Heart right ventricle (tissue), 16 donors: ENCODE results near the gene IL36B. TPM values are rescaled to one million over a fixed set of nuclear protein-coding genes. Genes with fewer than 3 reads are reported as not detected.

Experiments used
- ATAC-seq, 8 donors: fragments of 200-7000 bp; cut with Tn5 transposase; one replicate each; pipeline ENCODE4 v1.9.1; 2020; ENCODE audit warnings: mild to moderate bottlenecking in 8 of 8, moderate library complexity in 8 of 8, moderate number of reproducible peaks in 1 of 8
- DNase-seq, 2 donors: peaks; one replicate each; pipeline ENCODE4 v3.0.0-alpha.2; 2020
- H3K27ac ChIP-seq, 10 donors: fragments of 200-600 bp; sonication (generic) in 2 of 10; one replicate each; pipeline versions ENCODE4 v1.5.0 to v1.8.0; 2020 to 2022; ENCODE audit warnings: mild to moderate bottlenecking in 3 of 10
- H3K27me3 ChIP-seq, 7 donors: fragments of 200-600 bp; one replicate each; pipeline ENCODE4 v1.8.0; 2021 to 2022; ENCODE audit warnings: mild to moderate bottlenecking in 2 of 7
- H3K36me3 ChIP-seq, 9 donors: fragments of 200-600 bp; sonication (generic) in 1 of 9; one replicate each; pipeline versions ENCODE4 v1.5.0 to v1.8.0; 2020 to 2022; ENCODE audit warnings: mild to moderate bottlenecking in 2 of 9
- H3K4me1 ChIP-seq, 9 donors: fragments of 200-600 bp; sonication (generic) in 1 of 9; one replicate each; pipeline versions ENCODE4 v1.5.0 to v1.8.0; 2020 to 2022; ENCODE audit warnings: mild to moderate bottlenecking in 4 of 9
- H3K4me3 ChIP-seq, 10 donors: fragments of 200-600 bp; sonication (generic) in 2 of 10; one replicate each; pipeline versions ENCODE4 v1.5.0 to v1.8.0; 2020 to 2022; ENCODE audit warnings: mild to moderate bottlenecking in 7 of 10, moderate library complexity in 2 of 10
- H3K9me3 ChIP-seq, 11 donors: fragments of 200-600 bp in 10 of 11; sonication (generic) in 2 of 11; one replicate each; pipeline versions ENCODE4 v1.5.0 to v1.8.0; 2013 to 2022; ENCODE audit warnings: mild to moderate bottlenecking in 2 of 11, control low read depth in 1 of 11, moderate library complexity in 1 of 11
- CTCF ChIP-seq, 9 donors: fragments of 200-600 bp; sonication (generic) in 2 of 9; IDR thresholded peaks; one replicate each; pipeline versions ENCODE4 v1.5.0 to v1.8.0; 2021 to 2022; ENCODE audit warnings: antibody characterized with exemption in 9 of 9, mild to moderate bottlenecking in 5 of 9, moderate library complexity in 1 of 9
- WGBS, 2 donors: extraction: QIAGEN DNeasy Blood & Tissue Kit; methylation state at CpG; one replicate each; pipeline ENCODE4 v1.1.7; 2013; ENCODE audit warnings: inconsistent platforms in 1 of 2; 5-methylcytosine and 5-hydroxymethylcytosine counted together
- intact Hi-C, 10 donors: fragments of 100-400 bp; cut with DNase I; formaldehyde crosslinking; loops; one replicate each; pipeline versions ENCODE4 v1.11.1 to v1.14.2; 2022
- polyA plus RNA-seq, 2 donors: library from polyadenylated mRNA; stranded (reverse); fragments of 200-250 nt; gene quantifications; one replicate each; pipeline ENCODE4 v1.2.3, GENCODE V29; 2013
- total RNA-seq, 10 donors: library from RNA; stranded (reverse); fragmentation: NEBNext Ultra II Directional in 3 of 10; extraction: Animal tissue kit (Norgen Biotek cat#: 25700) in 3 of 10; gene quantifications; one replicate each; pipeline versions ENCODE4 v1.2.1 to v1.2.4, GENCODE V29; 2021 to 2023
- donor health status: Arrhythmogenic right ventricular cardiomyopathy.
- donor health status: ischemic (EF 13 %, LVEDD 7.1; RV severe dilation, severe dysfunction).
- donor health status: healthy with polysubstance abuse.
- donor health status: DM: no; HTN: yes; CAD: no.
- donor health status: DM: no; HTN: no; CAD: no.
- donor health status: ischemic (EF 25% LVEDD 6.9; RV normal size, moderate dysfunction).
- donor health status: ischemic (EF 25% LVEDD 5.7; RV mildly dilated, moderate dysfunction).
- donor health status: healthy.
- donor health status: DM: yes; HTN: yes; CAD: no.
- donor health status: Ischemic cardiomyopathy.
- donor health status: ischemic (EF 35%, LVEDD 5.7; RV mildly dilated, moderate dysfunction).
- donor health status: nonischemic (EF 11% LVEDD 7.7; RV severe dilation, severe dysfunction).
- donor health status: DM: yes; HTN: yes; CAD: no.
- donor health status: PGD.
- donor health status: ischemic (EF 29% LVEDD 5.4; RV normal size, mild dysfunction).
- donor health status: nonischemic (EF 23%, LVEDD 6.1; RV moderate dilation, normal function).

The IL36B gene
- total and polyA plus RNA-seq, 12 donors = not detected

DNA sequence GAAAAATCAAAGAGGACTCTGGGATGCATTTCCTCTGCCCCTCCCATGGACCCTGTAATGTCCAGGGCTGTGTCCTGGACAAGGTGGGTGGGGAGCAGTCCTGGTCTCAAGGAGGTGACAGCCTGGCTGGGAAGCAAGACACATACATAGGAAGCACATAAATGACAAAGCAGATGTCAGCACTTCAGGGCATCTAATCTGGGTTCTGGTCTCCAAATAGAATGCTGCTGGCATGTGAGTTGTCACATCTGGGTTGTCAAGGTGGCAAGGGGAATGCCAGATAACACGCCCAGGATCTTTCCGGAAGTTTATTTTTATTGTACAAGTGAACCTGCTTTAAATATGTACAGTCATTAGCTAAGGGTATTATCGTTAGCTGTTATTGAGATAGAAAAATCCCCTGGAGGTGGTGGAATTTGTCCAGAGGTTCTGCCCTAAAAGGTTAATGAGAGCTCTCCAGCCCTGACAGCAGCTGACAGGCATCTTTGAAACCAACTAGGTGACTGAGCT is 20.7 kb upstream of the IL36B start:
- H3K4me3 ChIP-seq = no peak overlapping the region
- 20 to 25% methylated on average over 3 of the region's 3 CpGs for WGBS, 2 donors
- peak in 3 of 8 donors; percentile 24 to 80 (median 28) for ATAC-seq
- no peaks in the 10 kb centered on the region for H3K36me3 ChIP-seq
- H3K9me3 ChIP-seq = no peaks in the 10 kb centered on the region
- intact Hi-C loops = no loop called here
- peaks cover 0 to 7% (median 0%) of the 10 kb centered on the region in 9 donors for H3K4me1 ChIP-seq
- no peak for DNase-seq
- no peak overlapping the region for H3K27ac ChIP-seq
- no peak for TF ChIP-seq CTCF (IDR thresholded peaks at IDR 0.05)
- no peaks in the 10 kb centered on the region for H3K27me3 ChIP-seq

DNA sequence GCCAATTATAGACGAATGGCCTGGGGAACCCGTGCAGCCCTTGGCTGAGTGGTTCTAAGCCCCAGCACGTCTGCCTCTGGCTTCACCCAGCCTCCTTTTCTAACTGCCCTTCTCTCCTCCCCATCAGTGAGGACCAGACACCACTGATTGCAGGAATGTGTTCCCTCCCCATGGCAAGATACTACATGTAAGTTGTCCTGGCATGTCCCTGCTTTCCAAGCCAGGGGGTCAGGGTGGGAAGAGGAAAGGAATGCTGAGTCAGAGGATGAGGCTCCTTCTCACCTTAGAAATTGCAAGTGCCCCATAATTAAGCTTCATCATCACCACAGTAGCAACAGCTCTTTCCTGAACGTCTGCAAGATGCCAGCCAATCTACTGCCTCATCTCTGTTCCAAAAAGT is 19.9 kb upstream of the IL36B start:
- intact Hi-C loops = no loop called here
- no peaks in the 10 kb centered on the region for H3K9me3 ChIP-seq
- ATAC-seq (peak in 1 of 8 donors; percentile 14), DNase-seq (no peak)
- WGBS, 2 donors = 42 to 43% methylated on average over 4 of the region's 4 CpGs
- no peaks in the 10 kb centered on the region for H3K36me3 ChIP-seq
- H3K4me1 ChIP-seq = peaks cover 0 to 7% (median 0%) of the 10 kb centered on the region in 9 donors
- no peak overlapping the region for H3K27ac ChIP-seq
- no peaks in the 10 kb centered on the region for H3K27me3 ChIP-seq
- no peak for TF ChIP-seq CTCF (IDR thresholded peaks at IDR 0.05)
- no peak overlapping the region for H3K4me3 ChIP-seq

GRCh38 chr2:113070606-113070975 is 17.9 kb upstream of the IL36B start:
- 52 to 73% methylated on average over 1 of the region's 1 CpG for WGBS, 2 donors
- TF ChIP-seq CTCF (IDR thresholded peaks at IDR 0.05) = no peak
- Histone ChIP-seq H3K4me1 (peaks cover 0 to 7% (median 0%) of the 10 kb centered on the region in 9 donors), H3K4me3 (no peak overlapping the region), H3K27ac (no peak overlapping the region), H3K9me3 (no peaks in the 10 kb centered on the region), H3K27me3 (no peaks in the 10 kb centered on the region), H3K36me3 (no peaks in the 10 kb centered on the region)
- ATAC-seq (no peak), DNase-seq (no peak)
- intact Hi-C loops = no loop called here

DNA sequence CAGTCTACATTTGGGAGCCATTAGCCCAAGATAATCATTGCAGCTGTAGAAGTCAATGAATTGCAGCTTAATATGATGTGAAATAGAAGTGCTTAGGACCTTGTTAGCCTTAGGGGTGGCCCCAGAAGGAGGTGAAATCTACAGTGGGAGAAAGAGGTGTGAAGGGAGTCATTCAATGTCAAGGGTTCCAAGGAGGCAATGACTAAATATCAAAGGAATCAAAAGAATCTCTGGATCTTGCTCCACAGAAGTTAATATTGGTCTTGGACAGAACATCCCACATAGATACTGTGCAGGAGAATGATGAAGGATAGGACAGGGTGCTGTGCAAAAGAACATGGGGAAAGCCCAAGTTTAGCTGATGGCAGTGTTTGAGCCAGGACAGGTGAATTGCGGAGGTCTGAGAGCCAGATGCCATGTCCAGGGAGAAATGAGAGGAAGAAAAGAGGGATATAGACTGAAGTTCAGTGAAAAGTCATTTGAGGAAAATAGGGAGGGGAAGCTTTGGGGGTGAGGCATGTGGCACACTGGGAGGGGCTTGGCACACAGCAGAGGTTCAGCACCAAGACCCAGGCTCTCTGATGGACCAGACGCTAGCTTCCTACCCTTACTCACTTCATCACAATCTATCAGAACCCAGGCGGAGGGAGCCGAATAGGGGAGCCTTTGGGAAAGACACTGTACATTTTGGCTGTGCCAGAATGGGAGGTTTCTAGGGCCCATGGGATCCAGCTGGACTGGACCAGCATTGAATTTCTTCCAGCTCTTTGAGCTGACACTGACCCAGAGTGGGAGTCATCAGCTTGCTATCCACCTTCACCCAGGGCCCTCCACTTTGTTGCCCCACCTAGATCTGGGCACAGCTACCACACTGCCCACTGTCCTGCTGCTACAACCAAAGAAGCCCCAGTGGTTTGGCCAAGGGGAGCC is 17.3 kb upstream of the IL36B start:
- no peaks in the 10 kb centered on the region for H3K27me3 ChIP-seq
- H3K36me3 ChIP-seq = no peaks in the 10 kb centered on the region
- H3K4me1 ChIP-seq = peaks cover 0 to 7% (median 0%) of the 10 kb centered on the region in 9 donors
- intact Hi-C loops = no loop called here
- no peak overlapping the region for H3K4me3 ChIP-seq
- no peak for TF ChIP-seq CTCF (IDR thresholded peaks at IDR 0.05)
- H3K27ac ChIP-seq = no peak overlapping the region
- no peaks in the 10 kb centered on the region for H3K9me3 ChIP-seq
- ATAC-seq (no peak), DNase-seq (no peak)
- 76 to 79% methylated on average over 4 of the region's 4 CpGs for WGBS, 2 donors
